K562 (cell line): ENCODE results near the gene MAST3. TPM values are rescaled to one million over a fixed set of nuclear protein-coding genes. Genes with fewer than 3 reads are reported as not detected.

Experiments used
- CBX3 ChIP-seq, 2 experiments: IDR thresholded peaks; 1 replicate in 1 of 2; 2 replicates in 1 of 2; pipeline ENCODE4 v1.6.1; 2012; ENCODE audit warnings: inconsistent platforms in 2 of 2, low read length in 2 of 2, borderline replicate concordance in 1 of 2, control low read depth in 1 of 2
- CXXC5 ChIP-seq: fragments of 250-450 bp; sonication (Bioruptor Pico); IDR thresholded peaks from 2 replicates; pipeline ENCODE4 v1.8.0; 2022; ENCODE audit warnings: inconsistent platforms, mild to moderate bottlenecking, moderate library complexity
- DMBX1 ChIP-seq: fragments of 250-450 bp; sonication (Bioruptor Pico); IDR thresholded peaks from 2 replicates; pipeline ENCODE4 v1.8.0; 2022; ENCODE audit warnings: inconsistent platforms, mild to moderate bottlenecking, moderate library complexity, borderline replicate concordance
- E2F3 ChIP-seq: fragments of 250-450 bp; sonication (Bioruptor Pico); IDR thresholded peaks from 2 replicates; pipeline ENCODE4 v1.4.0; 2020; ENCODE audit warnings: mild to moderate bottlenecking
- HDGF ChIP-seq: fragments of 450-650 bp; IDR thresholded peaks from 2 replicates; pipeline ENCODE4 v1.6.1; 2016
- HNRNPH1 ChIP-seq: fragments of 200-400 bp; formaldehyde crosslinking; optimal IDR thresholded peaks from 2 replicates; pipeline ENCODE3; 2017; ENCODE audit warnings: low read depth, mild to moderate bottlenecking, low read length, moderate library complexity
- MED1 ChIP-seq: sonication (generic); formaldehyde crosslinking; IDR thresholded peaks from 2 replicates; pipeline ENCODE4 v1.8.1; 2023; ENCODE audit warnings: missing genetic modification reagents, borderline replicate concordance
- MTA3 ChIP-seq: fragments of 450-650 bp; formaldehyde crosslinking; IDR thresholded peaks from 2 replicates; pipeline ENCODE4 v1.6.1; 2017; ENCODE audit warnings: mild to moderate bottlenecking, borderline replicate concordance
- MYBL2 ChIP-seq, 2 experiments: fragments of 450-650 bp in 1 of 2; sonication (generic) in 1 of 2; formaldehyde crosslinking in 1 of 2; IDR thresholded peaks; 2 replicates each; pipeline versions ENCODE4 v1.6.1 to v1.8.1; 2017 to 2022; ENCODE audit warnings: borderline replicate concordance in 1 of 2, inconsistent platforms in 1 of 2, low read depth in 1 of 2, mild to moderate bottlenecking in 1 of 2, missing genetic modification reagents in 1 of 2, moderate library complexity in 1 of 2
- NR4A1 ChIP-seq, 2 experiments: fragments of 250-450 bp in 1 of 2; fragments of 450-650 bp in 1 of 2; sonication (Bioruptor Pico) in 1 of 2; IDR thresholded peaks; 2 replicates each; pipeline versions ENCODE4 v1.4.0 to v1.6.1; 2016 to 2020; ENCODE audit warnings: mild to moderate bottlenecking in 2 of 2, missing compliant biosample characterization in 1 of 2, missing genetic modification characterization in 1 of 2, moderate library complexity in 1 of 2
- RBM25 ChIP-seq: fragments of 200-400 bp; formaldehyde crosslinking; IDR thresholded peaks from 2 replicates; pipeline ENCODE4 v1.6.1; 2018; ENCODE audit warnings: low read length, low read depth, moderate library complexity; ENCODE audit not compliant: severe bottlenecking
- SMAD4 ChIP-seq: fragments of 250-450 bp; sonication (Bioruptor Pico); conservative IDR thresholded peaks from 2 replicates; pipeline ENCODE4 v1.8.0; 2021; ENCODE audit warnings: inconsistent platforms, mild to moderate bottlenecking, moderate library complexity
- TOE1 ChIP-seq, 2 experiments: fragments of 450-650 bp in 1 of 2; sonication (generic) in 1 of 2; formaldehyde crosslinking in 1 of 2; IDR thresholded peaks; 2 replicates each; pipeline versions ENCODE4 v1.7.1 to v1.8.0; 2016 to 2022; ENCODE audit warnings: borderline replicate concordance in 2 of 2, mild to moderate bottlenecking in 2 of 2, antibody characterized with exemption in 1 of 2, inconsistent platforms in 1 of 2, low read depth in 1 of 2, missing genetic modification reagents in 1 of 2, moderate library complexity in 1 of 2
- USF2 ChIP-seq: sonication (generic); formaldehyde crosslinking; IDR thresholded peaks from 2 replicates; pipeline ENCODE4 v1.5.0; 2020; ENCODE audit warnings: missing genetic modification reagents
- ZNF175 ChIP-seq: fragments of 200-800 bp; sonication (Bioruptor generic); IDR thresholded peaks from 2 replicates; pipeline ENCODE4 v1.6.1; 2016; ENCODE audit warnings: low read depth, mild to moderate bottlenecking, missing genetic modification characterization, missing compliant biosample characterization
- ZNF584 ChIP-seq: fragments of 200-800 bp; sonication (Bioruptor generic); IDR thresholded peaks from 2 replicates; pipeline ENCODE4 v1.6.1; 2016; ENCODE audit warnings: low read depth, mild to moderate bottlenecking, missing genetic modification characterization, missing compliant biosample characterization
- ZNF586 ChIP-seq: fragments of 450-650 bp; formaldehyde crosslinking; conservative IDR thresholded peaks from 2 replicates; pipeline ENCODE4 v1.4.0; 2020; ENCODE audit warnings: mild to moderate bottlenecking, moderate library complexity
- ZNF589 ChIP-seq: fragments of 200-800 bp; sonication (Bioruptor generic); IDR thresholded peaks from 2 replicates; pipeline ENCODE4 v1.6.1; 2016; ENCODE audit warnings: low read depth, missing genetic modification characterization, missing compliant biosample characterization
- polyA plus RNA-seq, 8 experiments: library from polyadenylated mRNA; depleted of rRNA in 4 of 8; stranded (reverse) in 5 of 8; unstranded in 3 of 8; fragments of >200 nt; fragmentation: Nextera tagmentation in 2 of 8; fragmentation: Illumina TruSeq in 1 of 8; extraction: Ambion mirVana in 2 of 8; extraction: Trizol in 1 of 8; gene quantifications; 2 replicates each; pipeline versions ENCODE4 v1.2.1 to v1.2.3, GENCODE V29; 2011 to 2014; ENCODE audit warnings: inconsistent platforms in 1 of 8, missing spikeins in 1 of 8
- total RNA-seq, 7 experiments: library from RNA; depleted of rRNA in 6 of 7; stranded (reverse); fragments of >200 nt in 6 of 7; fragmentation: Illumina TruSeq in 2 of 7; extraction: Trizol in 2 of 7; gene quantifications; 2 replicates each; pipeline versions ENCODE4 v1.2.1 to v1.2.3, GENCODE V29; 2011 to 2021; ENCODE audit warnings: low replicate concordance in 1 of 7
- TF ChIP-seq, protein P1 (sequence below): fragments of 200-800 bp; sonication (Bioruptor generic); IDR thresholded peaks from 2 replicates; pipeline ENCODE4 v1.6.1; 2017; ENCODE audit warnings: missing genetic modification characterization, missing compliant biosample characterization
- TF ChIP-seq, protein P2 (sequence below): fragments of 450-650 bp; IDR thresholded peaks from 2 replicates; pipeline ENCODE4 v1.6.1; 2018; ENCODE audit warnings: mild to moderate bottlenecking, low read depth; ENCODE audit not compliant: partially characterized antibody
- TF ChIP-seq, protein P3 (sequence below): sonication (generic); formaldehyde crosslinking; IDR thresholded peaks from 2 replicates; pipeline ENCODE4 v1.9.0; 2022; ENCODE audit warnings: mild to moderate bottlenecking, missing genetic modification reagents

The MAST3 gene
- total and polyA plus RNA-seq, 9 of the 15 experiments (the other 6 are each of a cell fraction or from before 2014, with no cell fraction given) = 0.94 to 9.9 (median 2.4) TPM

DNA sequence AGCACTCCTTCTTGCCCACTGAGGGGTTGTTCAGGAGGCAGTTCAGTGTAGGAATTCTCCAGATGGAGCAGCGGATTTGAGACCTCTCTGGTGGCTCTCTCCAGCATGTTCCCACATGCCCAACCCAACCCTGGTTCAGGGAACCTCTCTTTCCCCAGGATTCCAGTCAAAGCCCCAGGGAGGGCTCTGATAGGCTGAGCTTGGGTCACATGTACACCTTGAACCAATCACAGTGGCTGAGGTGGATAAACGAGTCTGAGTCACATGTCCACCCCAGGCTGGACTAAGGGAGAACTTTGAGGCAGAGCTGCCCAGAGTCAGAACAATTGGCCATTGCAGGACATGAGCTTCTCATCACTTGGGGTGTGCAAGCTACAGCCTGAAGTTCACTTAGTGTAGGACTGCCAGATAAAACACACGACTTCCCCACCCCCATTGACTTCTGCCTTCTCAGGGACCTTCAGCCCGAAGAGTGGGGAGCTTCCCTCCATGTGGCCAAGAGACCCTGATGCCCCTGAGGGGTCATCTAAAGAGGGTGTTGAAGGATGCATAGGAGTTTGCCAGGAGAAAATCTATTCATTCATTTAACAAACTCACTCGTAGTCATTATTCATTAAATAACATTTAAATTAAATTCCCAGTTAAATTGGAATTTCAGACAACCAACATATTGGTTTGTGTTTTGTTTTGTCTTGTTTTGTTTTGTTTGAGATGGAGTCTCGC is 4.0 kb upstream of the MAST3 start (continued):
- TF ChIP-seq DMBX1 (CRISPR knock-in tag) (peak; percentile 52; the same call in 1 of the 2 replicates), ZNF175 (no peak; the same call in 1 of the 2 replicates), MYBL2 (IDR thresholded peaks at IDR 0.05; ENCODE audit: low read depth) (peak; percentile 55), MYBL2 (CRISPR knock-in tag; IDR thresholded peaks at IDR 0.05; ENCODE audit: borderline replicate concordance) (no peak), CBX3 (IDR thresholded peaks at IDR 0.05; ENCODE audit: borderline replicate concordance in 1 of 2, low read length in 2 of 2) (peak in 1 of 2 experiments; percentile 66; a peak in 1 of 3 replicates), NR4A1 (CRISPR knock-in tag; IDR thresholded peaks at IDR 0.05) (no peak), NR4A1 (tag; IDR thresholded peaks at IDR 0.05) (peak; percentile 66; the same call in 1 of the 2 replicates), ZNF584 (CRISPR knock-in tag) (0 out of 2 replicates have a peak, but pooled peaks have one; percentile 14), ZNF586 (CRISPR knock-in tag) (no peak), MTA3 (peak; percentile 29; the same call in 1 of the 2 replicates), E2F3 (0 out of 2 replicates have a peak, but pooled peaks have one; percentile 46), HDGF (no peak), MED1 (CRISPR knock-in tag) (no peak), RBM25 (peak; percentile 62), USF2 (peak; percentile 98), ZNF589 (peak; percentile 72; the same call in 1 of the 2 replicates), SMAD4 (CRISPR knock-in tag) (peak; percentile 41; the same call in 1 of the 2 replicates), TOE1 (IDR thresholded peaks at IDR 0.05; ENCODE audit: borderline replicate concordance) (peak; percentile 43; the same call in 1 of the 2 replicates), TOE1 (CRISPR knock-in tag; IDR thresholded peaks at IDR 0.05; ENCODE audit: borderline replicate concordance, low read depth) (no peak), CXXC5 (CRISPR knock-in tag) (peak; percentile 57), HNRNPH1 (no peak)
- TF ChIP-seq, protein P1, sequence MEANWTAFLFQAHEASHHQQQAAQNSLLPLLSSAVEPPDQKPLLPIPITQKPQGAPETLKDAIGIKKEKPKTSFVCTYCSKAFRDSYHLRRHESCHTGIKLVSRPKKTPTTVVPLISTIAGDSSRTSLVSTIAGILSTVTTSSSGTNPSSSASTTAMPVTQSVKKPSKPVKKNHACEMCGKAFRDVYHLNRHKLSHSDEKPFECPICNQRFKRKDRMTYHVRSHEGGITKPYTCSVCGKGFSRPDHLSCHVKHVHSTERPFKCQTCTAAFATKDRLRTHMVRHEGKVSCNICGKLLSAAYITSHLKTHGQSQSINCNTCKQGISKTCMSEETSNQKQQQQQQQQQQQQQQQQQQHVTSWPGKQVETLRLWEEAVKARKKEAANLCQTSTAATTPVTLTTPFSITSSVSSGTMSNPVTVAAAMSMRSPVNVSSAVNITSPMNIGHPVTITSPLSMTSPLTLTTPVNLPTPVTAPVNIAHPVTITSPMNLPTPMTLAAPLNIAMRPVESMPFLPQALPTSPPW = 0 out of 2 replicates have a peak, but pooled peaks have one; percentile 19
- TF ChIP-seq, protein P2, sequence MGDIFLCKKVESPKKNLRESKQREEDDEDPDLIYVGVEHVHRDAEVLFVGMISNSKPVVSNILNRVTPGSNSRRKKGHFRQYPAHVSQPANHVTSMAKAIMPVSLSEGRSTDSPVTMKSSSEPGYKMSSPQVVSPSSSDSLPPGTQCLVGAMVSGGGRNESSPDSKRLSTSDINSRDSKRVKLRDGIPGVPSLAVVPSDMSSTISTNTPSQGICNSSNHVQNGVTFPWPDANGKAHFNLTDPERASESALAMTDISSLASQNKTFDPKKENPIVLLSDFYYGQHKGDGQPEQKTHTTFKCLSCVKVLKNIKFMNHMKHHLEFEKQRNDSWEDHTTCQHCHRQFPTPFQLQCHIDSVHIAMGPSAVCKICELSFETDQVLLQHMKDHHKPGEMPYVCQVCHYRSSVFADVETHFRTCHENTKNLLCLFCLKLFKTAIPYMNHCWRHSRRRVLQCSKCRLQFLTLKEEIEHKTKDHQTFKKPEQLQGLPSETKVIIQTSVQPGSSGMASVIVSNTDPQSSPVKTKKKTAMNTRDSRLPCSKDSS = no peak
- TF ChIP-seq, protein P3, sequence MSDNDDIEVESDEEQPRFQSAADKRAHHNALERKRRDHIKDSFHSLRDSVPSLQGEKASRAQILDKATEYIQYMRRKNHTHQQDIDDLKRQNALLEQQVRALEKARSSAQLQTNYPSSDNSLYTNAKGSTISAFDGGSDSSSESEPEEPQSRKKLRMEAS (CRISPR knock-in tag) = peak; percentile 53
